D721Med (cell line): ENCODE data around the gene GMEB2.

ENCODE experiments used
- DNase-seq: peaks from one replicate; pipeline ENCODE4 v3.0.0; 2011; ENCODE audit warnings: low spot score; ENCODE audit not compliant: insufficient read length
- FAIRE-seq: peaks from 2 replicates; lab custom pipeline; 2011; peaks lifted over from hg19 to GRCh38; lab: Jason Lieb, UNC
- CTCF ChIP-seq: IDR thresholded peaks from 2 replicates; pipeline ENCODE4 v1.5.1; 2012; ENCODE audit warnings: mild to moderate bottlenecking, control low read depth; ENCODE audit not compliant: insufficient read depth; ENCODE audit errors: missing control alignments

Gene GMEB2

GRCh38 chr20:63539441-63540370 lies 87.2 kb downstream of the GMEB2 start:
- no peak for FAIRE-seq
- TF ChIP-seq CTCF, result no peak

GRCh38 chr20:63539092-63539430 lies 87.8 kb downstream of the GMEB2 start:
- no peak for TF ChIP-seq CTCF
- no peak for DNase-seq
- no peak for FAIRE-seq

More at GRCh38 chr20:63539441-63540370, 87.2 kb downstream of the GMEB2 start:
- no peak for DNase-seq

- FAIRE-seq (no peak), DNase-seq (no peak)
- TF ChIP-seq CTCF, result no peak
Measured at GRCh38 chr20:63538204-63539091, 88.5 kb downstream of the GMEB2 start.
